ENCODE measurements around the gene TMX4. TPM values are rescaled to one million over a fixed set of nuclear protein-coding genes. Genes with fewer than 3 reads are reported as not detected.

Gene TMX4
- total RNA-seq, 2 experiments from 2014 or later = 39.8 to 47.9 TPM

- Histone ChIP-seq H3K4me1 (ENCODE audit: insufficient read depth, low read length) (no peaks in the 10 kb centered on the region), H3K36me3 (ENCODE audit: insufficient read depth, low read length) (no peaks in the 10 kb centered on the region), H3K27ac (ENCODE audit: low read depth in 1 of 2, low read length in 2 of 2) (no peak within 1 kb of the TSS), H3K4me3 (ENCODE audit: low read length) (no peak within 1 kb of the TSS), H3K27me3 (ENCODE audit: control insufficient read depth in 1 of 2, insufficient read depth in 2 of 2, low read length in 2 of 2) (peaks cover 0 to 5% of the 10 kb centered on the region in 2 experiments), H3K9me3 (ENCODE audit: control insufficient read depth in 1 of 2, insufficient read depth in 1 of 2, low read length in 2 of 2) (no peaks in the 10 kb centered on the region)
- no peak for ATAC-seq (ENCODE audit: poor library complexity)
- DNase-seq = no peak
- intact Hi-C loops (cut with DNase I, micrococcal nuclease) = no loop called here
- ChIA-PET POLR2A (no interaction called here), CTCF (interaction anchor here (1.1 kb wide), 1 partner anchor 375 kb away, joined by 3 read pairs; no protein-coding TSS in a partner anchor)
- H3K4me3 Mint-ChIP-seq = no peak within 1 kb of the TSS
- H3K27me3 Mint-ChIP-seq = peaks cover 14% of the 10 kb centered on the region
- no peaks in the 10 kb centered on the region for H3K4me1 Mint-ChIP-seq (ENCODE audit: low read depth)
- TF ChIP-seq CTCF (IDR thresholded peaks at IDR 0.05) = no peak
- H3K27ac Mint-ChIP-seq = no peak within 1 kb of the TSS
- no peaks in the 10 kb centered on the region for H3K9me3 Mint-ChIP-seq
- no peaks in the 10 kb centered on the region for H3K36me3 Mint-ChIP-seq (ENCODE audit: low read depth)
Measured at GRCh38 chr20:7940341-7940740, 79.2 kb downstream of the TMX4 start, which contains the start of gene HAO1. Gene HAO1, minus strand, starts transcription at chr20:7940458. Its CDS starts 36 bp downstream, at chr20:7940422.

GRCh38 chr20:7939663-7940062 lies 79.9 kb downstream of the TMX4 start:
- Histone ChIP-seq H3K36me3 (ENCODE audit: insufficient read depth, low read length) (no peaks in the 10 kb centered on the region), H3K4me3 (ENCODE audit: low read length) (no peak overlapping the region), H3K4me1 (ENCODE audit: insufficient read depth, low read length) (no peaks in the 10 kb centered on the region), H3K27me3 (ENCODE audit: control insufficient read depth in 1 of 2, insufficient read depth in 2 of 2, low read length in 2 of 2) (peaks cover 0 to 5% of the 10 kb centered on the region in 2 experiments), H3K27ac (ENCODE audit: low read depth in 1 of 2, low read length in 2 of 2) (no peak overlapping the region), H3K9me3 (ENCODE audit: control insufficient read depth in 1 of 2, insufficient read depth in 1 of 2, low read length in 2 of 2) (no peaks in the 10 kb centered on the region)
- no peaks in the 10 kb centered on the region for H3K36me3 Mint-ChIP-seq (ENCODE audit: low read depth)
- no peak for TF ChIP-seq CTCF (IDR thresholded peaks at IDR 0.05)
- CTCF ChIA-PET = no interaction called here
- ATAC-seq (ENCODE audit: poor library complexity) (no peak), DNase-seq (no peak)
- POLR2A ChIA-PET = no interaction called here
- intact Hi-C loops (cut with DNase I, micrococcal nuclease) = loop anchor here in 1 of 2 experiments (10.0 kb wide), 1 partner anchor 445 kb away; no protein-coding TSS in a partner anchor
- H3K4me3 Mint-ChIP-seq = no peak overlapping the region
- no peak overlapping the region for H3K27ac Mint-ChIP-seq
- H3K27me3 Mint-ChIP-seq = peaks cover 18% of the 10 kb centered on the region
- H3K4me1 Mint-ChIP-seq (ENCODE audit: low read depth) = no peaks in the 10 kb centered on the region
- H3K9me3 Mint-ChIP-seq = no peaks in the 10 kb centered on the region

GRCh38 chr20:7938058-7938457 lies 81.5 kb downstream of the TMX4 start:
- Mint-ChIP-seq H3K4me3 (no peak overlapping the region), H3K36me3 (ENCODE audit: low read depth) (no peaks in the 10 kb centered on the region), H3K4me1 (ENCODE audit: low read depth) (no peaks in the 10 kb centered on the region), H3K27ac (no peak overlapping the region), H3K27me3 (peaks cover 21% of the 10 kb centered on the region), H3K9me3 (no peaks in the 10 kb centered on the region)
- DNase-seq (no peak), ATAC-seq (ENCODE audit: poor library complexity) (no peak)
- TF ChIP-seq CTCF (IDR thresholded peaks at IDR 0.05) = no peak
- no peak overlapping the region for H3K4me3 ChIP-seq (ENCODE audit: low read length)
- H3K27me3 ChIP-seq (ENCODE audit: control insufficient read depth in 1 of 2, insufficient read depth in 2 of 2, low read length in 2 of 2) = peaks cover 0 to 5% of the 10 kb centered on the region in 2 experiments
- intact Hi-C loops (cut with DNase I, micrococcal nuclease) = loop anchor here in 1 of 2 experiments (10.0 kb wide), 1 partner anchor 447 kb away; no protein-coding TSS in a partner anchor
- H3K36me3 ChIP-seq (ENCODE audit: insufficient read depth, low read length) = no peaks in the 10 kb centered on the region
- H3K27ac ChIP-seq (ENCODE audit: low read depth in 1 of 2, low read length in 2 of 2) = no peak overlapping the region
- no peaks in the 10 kb centered on the region for H3K4me1 ChIP-seq (ENCODE audit: insufficient read depth, low read length)
- ChIA-PET POLR2A (no interaction called here), CTCF (interaction anchor here (1.0 kb wide), 1 partner anchor 784 kb away, joined by 3 read pairs; no protein-coding TSS in a partner anchor)
- H3K9me3 ChIP-seq (ENCODE audit: control insufficient read depth in 1 of 2, insufficient read depth in 1 of 2, low read length in 2 of 2) = no peaks in the 10 kb centered on the region

All from CD4-positive, alpha-beta T cell (primary cell).